Activated T-helper 17 cell treated with anti-CD3 and anti-CD28 coated beads, Interleukin-2, amount 50 U/mL, for 72 hours (primary cell): ENCODE results near the gene CLDN17. TPM values are rescaled to one million over a fixed set of nuclear protein-coding genes. Genes with fewer than 3 reads are reported as not detected.

Source experiments
- ATAC-seq: fragments of 150-1000 bp; cut with Tn5 transposase; replicated peaks from 2 replicates; pipeline ENCODE4 v1.10.0; 2021; ENCODE audit warnings: mild to moderate bottlenecking, moderate library complexity
- H3K27ac Mint-ChIP-seq: one replicate; pipeline ENCODE4 v1.8.0; 2022; ENCODE audit warnings: mixed read lengths
- H3K27me3 Mint-ChIP-seq: one replicate; pipeline ENCODE4 v1.8.0; 2022; ENCODE audit warnings: mixed read lengths
- H3K36me3 Mint-ChIP-seq: one replicate; pipeline ENCODE4 v1.8.0; 2022; ENCODE audit warnings: low read depth, mild to moderate bottlenecking, mixed read lengths
- H3K4me1 Mint-ChIP-seq: one replicate; pipeline ENCODE4 v1.8.0; 2022; ENCODE audit warnings: mixed read lengths
- H3K4me3 Mint-ChIP-seq: one replicate; pipeline ENCODE4 v1.8.0; 2022; ENCODE audit warnings: mild to moderate bottlenecking, mixed read lengths
- H3K9me3 Mint-ChIP-seq: one replicate; pipeline ENCODE4 v1.8.0; 2022; ENCODE audit warnings: mixed read lengths
- total RNA-seq, 2 donors: library from RNA; stranded (reverse); gene quantifications; one replicate each; pipeline ENCODE4 v1.2.3, GENCODE V29; 2022

Gene CLDN17
- total RNA-seq, 2 donors from 2014 or later: not detected

- Mint-ChIP-seq H3K4me1 (no peaks in the 10 kb centered on the region), H3K4me3 (no peak overlapping the region), H3K27ac (no peak overlapping the region), H3K36me3 (no peaks in the 10 kb centered on the region), H3K9me3 (peaks cover 4% of the 10 kb centered on the region), H3K27me3 (no peaks in the 10 kb centered on the region)
- ATAC-seq: no peak
These were observed 12.8 kb downstream of the CLDN17 start for GRCh38 chr21:30153697-30154340.

DNA sequence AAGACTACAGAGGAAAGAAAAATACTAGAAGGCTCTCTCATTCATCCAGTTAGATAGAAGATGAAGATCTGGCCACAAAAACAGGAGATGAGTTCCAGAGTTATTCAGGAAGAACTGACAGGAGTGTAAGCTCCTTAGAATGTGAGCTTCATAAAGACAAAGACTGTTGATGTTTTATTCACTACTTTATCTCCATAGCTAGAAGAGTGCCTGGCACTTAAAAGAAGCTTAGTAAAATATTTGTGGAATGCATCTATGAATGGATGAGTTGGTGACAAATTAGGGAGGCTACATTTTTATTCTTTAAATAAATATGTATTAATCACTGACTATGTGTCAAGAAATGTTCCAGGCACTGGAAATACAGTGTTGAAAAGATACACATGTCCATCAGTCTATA, 13.8 kb downstream of the CLDN17 start:
- Mint-ChIP-seq H3K27ac (no peak overlapping the region), H3K27me3 (no peaks in the 10 kb centered on the region), H3K9me3 (peaks cover 4% of the 10 kb centered on the region), H3K4me1 (no peaks in the 10 kb centered on the region), H3K4me3 (no peak overlapping the region), H3K36me3 (no peaks in the 10 kb centered on the region)
- no peak for ATAC-seq

DNA sequence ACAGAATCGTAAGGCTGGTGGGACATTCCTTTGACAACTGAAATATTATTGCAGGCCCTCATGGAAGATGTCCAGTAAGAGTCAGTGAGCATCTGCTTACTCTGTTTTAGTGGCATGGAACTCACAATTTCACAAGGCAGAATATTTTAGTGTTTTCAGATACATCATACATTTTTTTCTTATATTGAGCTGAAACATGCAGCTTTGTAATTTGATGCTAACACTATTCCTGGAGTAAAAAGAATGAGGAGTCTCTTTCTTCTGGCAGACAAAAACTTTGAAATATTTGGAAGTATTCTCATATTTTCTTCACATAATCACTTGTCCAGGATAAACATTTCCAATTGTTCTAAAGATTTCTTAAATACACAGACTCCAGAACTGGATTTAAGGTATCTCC, 17.7 kb downstream of the CLDN17 start:
- H3K27me3 Mint-ChIP-seq: no peaks in the 10 kb centered on the region
- no peaks in the 10 kb centered on the region for H3K9me3 Mint-ChIP-seq
- no peak for ATAC-seq
- H3K27ac Mint-ChIP-seq: no peak overlapping the region
- H3K4me3 Mint-ChIP-seq: no peak overlapping the region
- no peaks in the 10 kb centered on the region for H3K36me3 Mint-ChIP-seq
- no peaks in the 10 kb centered on the region for H3K4me1 Mint-ChIP-seq

DNA sequence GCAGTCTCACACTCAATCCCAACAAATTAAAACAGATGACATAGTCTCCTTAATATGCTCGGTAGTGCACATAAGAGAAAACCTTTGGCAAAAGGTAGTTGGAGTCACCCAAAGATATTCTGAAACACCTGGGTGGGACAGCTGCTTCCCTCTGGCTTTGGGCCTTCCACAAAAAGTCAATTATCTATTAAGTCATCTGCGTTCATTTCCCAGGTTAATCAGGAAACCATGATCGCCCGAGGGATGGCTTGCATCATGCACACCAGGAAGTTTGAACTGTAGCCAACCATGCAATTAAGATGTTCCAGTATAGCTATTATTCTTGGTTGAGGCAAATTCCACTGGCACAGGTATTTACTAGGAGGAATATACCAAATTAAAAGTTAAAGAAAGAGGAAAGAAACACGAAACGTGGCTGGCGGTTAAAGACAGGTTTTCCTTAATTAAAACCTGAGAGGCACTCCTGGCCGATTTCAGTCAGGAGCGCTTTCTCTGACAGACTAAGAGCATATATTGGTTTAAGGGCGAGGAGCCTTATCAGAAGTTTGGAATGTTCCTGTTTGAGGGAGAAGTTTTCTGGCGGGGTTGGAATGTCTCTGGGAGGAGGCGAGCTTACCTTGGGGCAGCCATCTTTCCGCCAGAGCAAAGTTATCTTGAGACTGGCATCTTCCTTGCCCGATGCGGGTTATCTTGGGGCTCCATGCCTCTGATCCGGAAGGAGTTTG, 19.9 kb downstream of the CLDN17 start:
- H3K27ac Mint-ChIP-seq: no peak overlapping the region
- peaks cover 4% of the 10 kb centered on the region for H3K9me3 Mint-ChIP-seq
- H3K4me1 Mint-ChIP-seq: no peaks in the 10 kb centered on the region
- H3K4me3 Mint-ChIP-seq: no peak overlapping the region
- H3K27me3 Mint-ChIP-seq: no peaks in the 10 kb centered on the region
- no peak for ATAC-seq
- H3K36me3 Mint-ChIP-seq: no peaks in the 10 kb centered on the region

- H3K27ac Mint-ChIP-seq: no peak overlapping the region
- H3K4me1 Mint-ChIP-seq: no peaks in the 10 kb centered on the region
- no peaks in the 10 kb centered on the region for H3K36me3 Mint-ChIP-seq
- H3K4me3 Mint-ChIP-seq: no peak overlapping the region
- no peak for ATAC-seq
- H3K9me3 Mint-ChIP-seq: peaks cover 4% of the 10 kb centered on the region
- no peaks in the 10 kb centered on the region for H3K27me3 Mint-ChIP-seq
These were observed 28.1 kb downstream of the CLDN17 start for GRCh38 chr21:30138483-30138882.

GRCh38 chr21:30129246-30129645, 37.4 kb downstream of the CLDN17 start:
- Mint-ChIP-seq H3K36me3 (no peaks in the 10 kb centered on the region), H3K4me1 (no peaks in the 10 kb centered on the region), H3K9me3 (no peaks in the 10 kb centered on the region), H3K27me3 (no peaks in the 10 kb centered on the region), H3K4me3 (no peak overlapping the region), H3K27ac (no peak overlapping the region)
- no peak for ATAC-seq

- Mint-ChIP-seq H3K9me3 (no peaks in the 10 kb centered on the region), H3K4me3 (no peak overlapping the region), H3K4me1 (no peaks in the 10 kb centered on the region), H3K27me3 (no peaks in the 10 kb centered on the region), H3K36me3 (no peaks in the 10 kb centered on the region), H3K27ac (no peak overlapping the region)
- ATAC-seq: no peak
These were observed 40.0 kb downstream of the CLDN17 start for GRCh38 chr21:30126576-30126975.

DNA sequence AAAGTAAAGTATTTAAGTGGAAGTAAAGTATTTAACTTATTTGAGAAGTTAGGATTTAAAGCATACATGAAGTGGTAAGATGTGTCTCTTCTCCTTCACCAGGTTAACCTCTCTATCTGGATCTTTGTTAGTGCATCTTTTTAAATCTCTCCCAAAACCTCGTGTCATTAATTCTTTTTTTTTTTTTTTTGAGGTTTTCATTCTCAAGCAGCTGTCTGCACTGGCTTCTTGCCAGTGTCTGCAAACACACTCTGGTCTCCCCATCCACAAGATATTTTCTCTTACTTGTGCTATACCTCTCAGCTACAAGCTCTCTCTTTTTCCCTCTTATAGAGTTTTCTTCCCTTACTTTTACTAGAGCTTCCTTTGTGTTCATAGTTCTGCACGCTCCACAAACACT, 49.0 kb downstream of the CLDN17 start:
- Mint-ChIP-seq H3K4me1 (no peaks in the 10 kb centered on the region), H3K27me3 (no peaks in the 10 kb centered on the region), H3K27ac (no peak overlapping the region), H3K4me3 (no peak overlapping the region), H3K9me3 (no peaks in the 10 kb centered on the region), H3K36me3 (no peaks in the 10 kb centered on the region)
- no peak for ATAC-seq

- H3K4me3 Mint-ChIP-seq: no peak overlapping the region
- H3K9me3 Mint-ChIP-seq: peaks cover 3% of the 10 kb centered on the region
- H3K27ac Mint-ChIP-seq: no peak overlapping the region
- no peaks in the 10 kb centered on the region for H3K27me3 Mint-ChIP-seq
- no peaks in the 10 kb centered on the region for H3K4me1 Mint-ChIP-seq
- ATAC-seq: no peak
- no peaks in the 10 kb centered on the region for H3K36me3 Mint-ChIP-seq
These were observed 50.1 kb downstream of the CLDN17 start for GRCh38 chr21:30116479-30116878.

Other genes starting within 250 kb of the CLDN17 start
- not detected for gene GRIK1, start 226.8 kb downstream of the CLDN17 start, total RNA-seq
- gene CLDN8, start 49.3 kb upstream of the CLDN17 start, total RNA-seq: not detected
- not detected for gene KRTAP24-1, start 116.1 kb upstream of the CLDN17 start, total RNA-seq
- not detected for gene KRTAP25-1, start 122.7 kb upstream of the CLDN17 start, total RNA-seq
- not detected for gene KRTAP26-1, start 153.5 kb upstream of the CLDN17 start, total RNA-seq
- not detected for gene KRTAP27-1, start 170.9 kb upstream of the CLDN17 start, total RNA-seq
- gene KRTAP23-1, start 181.8 kb upstream of the CLDN17 start, total RNA-seq: not detected
- not detected for gene KRTAP13-2, start 205.5 kb upstream of the CLDN17 start, total RNA-seq
- not detected for gene KRTAP13-1, start 229.2 kb upstream of the CLDN17 start, total RNA-seq